Neutrophil (primary cell): ENCODE measurements around the gene BLTP2.

Source experiments
- H3K27ac ChIP-seq: fragments of 200-600 bp; sonication (generic); 2 replicates; pipeline ENCODE4 v1.5.1; 2016; ENCODE audit warnings: mild to moderate bottlenecking, moderate library complexity
- H3K27me3 ChIP-seq: fragments of 200-600 bp; sonication (generic); 2 replicates; pipeline ENCODE4 v1.6.0; 2016; ENCODE audit warnings: mild to moderate bottlenecking
- H3K36me3 ChIP-seq: fragments of 200-600 bp; sonication (generic); 2 replicates; pipeline ENCODE4 v1.5.1; 2017
- H3K4me1 ChIP-seq, 2 experiments: fragments of 200-600 bp in 1 of 2; sonication (generic) in 1 of 2; 1 replicate in 1 of 2; 2 replicates in 1 of 2; pipeline versions ENCODE4 v1.5.1 to v1.6.1; 2013 to 2016; ENCODE audit warnings: low read depth in 1 of 2, low read length in 1 of 2, mild to moderate bottlenecking in 1 of 2, moderate library complexity in 1 of 2; ENCODE audit not compliant: control insufficient read depth in 1 of 2, insufficient read depth in 1 of 2
- H3K4me3 ChIP-seq, 2 experiments: fragments of 200-600 bp in 1 of 2; sonication (generic) in 1 of 2; 1 replicate in 1 of 2; 2 replicates in 1 of 2; pipeline ENCODE4 v1.5.1; 2013 to 2016; ENCODE audit warnings: low read depth in 1 of 2, low read length in 1 of 2, mild to moderate bottlenecking in 1 of 2, moderate library complexity in 1 of 2
- H3K9me3 ChIP-seq: fragments of 200-600 bp; sonication (generic); 2 replicates; pipeline ENCODE4 v1.5.1; 2016
- CTCF ChIP-seq: fragments of 200-600 bp; sonication (generic); IDR thresholded peaks from 2 replicates; pipeline ENCODE4 v1.5.1; 2016; ENCODE audit warnings: antibody characterized with exemption

The BLTP2 gene

GRCh38 chr17:28624148-28624547 is 20.8 kb downstream of the BLTP2 start:
- Histone ChIP-seq H3K4me1 (no peaks in the 10 kb centered on the region), H3K27me3 (no peaks in the 10 kb centered on the region), H3K9me3 (no peaks in the 10 kb centered on the region), H3K27ac (no peak overlapping the region), H3K36me3 (peaks cover 95% of the 10 kb centered on the region), H3K4me3 (no peak overlapping the region)
- TF ChIP-seq CTCF, result no peak

- H3K27me3 ChIP-seq, result no peaks in the 10 kb centered on the region
- H3K27ac ChIP-seq, result no peak overlapping the region
- TF ChIP-seq CTCF, result no peak
- no peaks in the 10 kb centered on the region for H3K9me3 ChIP-seq
- H3K4me1 ChIP-seq, result no peaks in the 10 kb centered on the region
- H3K36me3 ChIP-seq, result peaks cover 95% of the 10 kb centered on the region
- H3K4me3 ChIP-seq, result no peak overlapping the region
Observed at GRCh38 chr17:28623696-28624095, 21.3 kb downstream of the BLTP2 start.

- H3K27me3 ChIP-seq, result no peaks in the 10 kb centered on the region
- no peak for TF ChIP-seq CTCF
- no peaks in the 10 kb centered on the region for H3K4me1 ChIP-seq
- peaks cover 95% of the 10 kb centered on the region for H3K36me3 ChIP-seq
- H3K4me3 ChIP-seq, result no peak overlapping the region
- no peaks in the 10 kb centered on the region for H3K9me3 ChIP-seq
- no peak overlapping the region for H3K27ac ChIP-seq
Observed at GRCh38 chr17:28622186-28622585, 22.8 kb downstream of the BLTP2 start.

GRCh38 chr17:28620010-28620409 is 24.9 kb downstream of the BLTP2 start:
- Histone ChIP-seq H3K27me3 (no peaks in the 10 kb centered on the region), H3K4me1 (no peaks in the 10 kb centered on the region), H3K9me3 (no peaks in the 10 kb centered on the region), H3K27ac (no peak overlapping the region), H3K36me3 (peaks cover 100% of the 10 kb centered on the region), H3K4me3 (no peak overlapping the region)
- TF ChIP-seq CTCF, result no peak

GRCh38 chr17:28618464-28618863 is 26.5 kb downstream of the BLTP2 start:
- H3K9me3 ChIP-seq, result no peaks in the 10 kb centered on the region
- H3K27me3 ChIP-seq, result no peaks in the 10 kb centered on the region
- no peak overlapping the region for H3K4me3 ChIP-seq
- H3K27ac ChIP-seq, result no peak overlapping the region
- H3K36me3 ChIP-seq, result peaks cover 100% of the 10 kb centered on the region
- H3K4me1 ChIP-seq, result no peaks in the 10 kb centered on the region
- TF ChIP-seq CTCF, result no peak

- Histone ChIP-seq H3K4me3 (no peak overlapping the region), H3K27ac (no peak overlapping the region), H3K4me1 (no peaks in the 10 kb centered on the region), H3K27me3 (no peaks in the 10 kb centered on the region), H3K36me3 (peaks cover 91% of the 10 kb centered on the region), H3K9me3 (no peaks in the 10 kb centered on the region)
- no peak for TF ChIP-seq CTCF
Observed at GRCh38 chr17:28616281-28616680, 28.7 kb downstream of the BLTP2 start.
